GM12878 (cell line): ENCODE data around the gene RNF32. TPM values are rescaled to one million over a fixed set of nuclear protein-coding genes. Genes with fewer than 3 reads are reported as not detected.

ENCODE experiments used
- ATAC-seq: fragments of 200-7000 bp; cut with Tn5 transposase; 3 replicates; pipeline ENCODE4 v1.9.1; 2020; ENCODE audit warnings: mild to moderate bottlenecking, moderate library complexity
- BruUV-seq: library from RNA; stranded (reverse); fragments of 400-500 nt; replicated peaks from 2 replicates; lab custom pipeline; 2021; lab: Mats Ljungman, UMichigan
- CTCF ChIA-PET: fragments of 300-600 bp; sonication (Branson Sonifier 250); formaldehyde crosslinking; extraction: SDS; loops from one replicate; lab custom pipeline; 2021; ENCODE audit warnings: inconsistent platforms; lab: Yijun Ruan, JAX
- POLR2A ChIA-PET: fragments of 350-600 bp; formaldehyde crosslinking; extraction: SDS; loops from one replicate; lab custom pipeline; 2021; ENCODE audit warnings: inconsistent platforms; lab: Charles Lee
- RAD21 ChIA-PET: fragments of 300-600 bp; sonication (Branson Sonifier 250); formaldehyde crosslinking; loops from one replicate; lab custom pipeline; 2023; ENCODE audit warnings: antibody characterized with exemption; ENCODE audit not compliant: unreplicated experiment; lab: Charles Lee
- SMC1A ChIA-PET: fragments of 300-600 bp; sonication (Branson Sonifier 250); formaldehyde crosslinking; loops from one replicate; lab custom pipeline; 2023; ENCODE audit not compliant: unreplicated experiment, uncharacterized antibody; lab: Charles Lee
- DNase-seq: peaks from one replicate; pipeline ENCODE4 v3.0.0-alpha.2; 2011; ENCODE audit warnings: low read depth, low spot score
- FAIRE-seq: peaks from 3 replicates; lab custom pipeline; 2011; peaks lifted over from hg19 to GRCh38; lab: Jason Lieb, UNC
- H2AFZ ChIP-seq: 2 replicates; pipeline ENCODE4 v1.6.0; 2011; ENCODE audit warnings: low read depth, low read length, control low read depth; ENCODE audit not compliant: control insufficient read depth
- H3K27ac ChIP-seq: 2 replicates; pipeline ENCODE4 v1.5.1; 2011; ENCODE audit warnings: control low read depth; ENCODE audit not compliant: control insufficient read depth, insufficient read depth
- H3K27me3 ChIP-seq, 2 experiments: replicated peaks in 1 of 2; 2 replicates each; pipeline versions ENCODE4 v1.6.0 to v1.6.1; 2011; ENCODE audit warnings: low read length in 1 of 2; ENCODE audit not compliant: control insufficient read depth in 2 of 2, insufficient read depth in 2 of 2
- H3K36me3 ChIP-seq, 2 experiments: 2 replicates each; pipeline ENCODE4 v1.5.1; 2011; ENCODE audit warnings: low read length in 1 of 2; ENCODE audit not compliant: control insufficient read depth in 2 of 2, insufficient read depth in 2 of 2
- H3K4me1 ChIP-seq: 2 replicates; pipeline ENCODE4 v1.6.1; 2011; ENCODE audit warnings: mild to moderate bottlenecking, low read length, moderate library complexity, mixed read lengths; ENCODE audit not compliant: control insufficient read depth, insufficient read depth
- H3K4me2 ChIP-seq: 2 replicates; pipeline ENCODE4 v1.6.0; 2011; ENCODE audit warnings: control low read depth; ENCODE audit not compliant: control insufficient read depth, insufficient read depth
- H3K4me3 ChIP-seq: fragments of 200-600 bp; sonication (generic); 2 replicates; pipeline ENCODE4 v1.5.1; 2016
- H3K79me2 ChIP-seq: 2 replicates; pipeline ENCODE4 v1.6.0; 2011; ENCODE audit warnings: low read length; ENCODE audit not compliant: control insufficient read depth, insufficient read depth
- H3K9ac ChIP-seq: 2 replicates; pipeline ENCODE4 v1.8.0; 2011; ENCODE audit warnings: low read length, control low read depth, mixed read lengths; ENCODE audit not compliant: control insufficient read depth, insufficient read depth
- H3K9me3 ChIP-seq: replicated peaks from 3 replicates; pipeline ENCODE4 v1.5.1; 2011; ENCODE audit warnings: mild to moderate bottlenecking, low read length; ENCODE audit not compliant: control insufficient read depth, insufficient read depth
- H4K20me1 ChIP-seq: 2 replicates; pipeline ENCODE4 v1.6.0; 2011; ENCODE audit not compliant: control insufficient read depth, insufficient read depth
- CBX3 ChIP-seq: fragments of 200-600 bp; sonication (generic); IDR thresholded peaks from 2 replicates; pipeline ENCODE4 v1.6.1; 2016; ENCODE audit warnings: low read depth, borderline replicate concordance
- CEBPB ChIP-seq, 2 experiments: fragments of 150-350 bp in 1 of 2; IDR thresholded peaks; 2 replicates each; pipeline ENCODE4 v1.6.1; 2012 to 2014; ENCODE audit warnings: low read depth in 2 of 2, low read length in 2 of 2, borderline replicate concordance in 1 of 2, inconsistent platforms in 1 of 2
- IRF4 ChIP-seq: IDR thresholded peaks from 2 replicates; pipeline ENCODE4 v1.6.1; 2011; ENCODE audit warnings: low read depth, low read length
- KDM1A ChIP-seq: fragments of 200-600 bp; sonication (generic); IDR thresholded peaks from 2 replicates; pipeline ENCODE4 v1.6.1; 2016; ENCODE audit warnings: borderline replicate concordance
- NFYA ChIP-seq: IDR thresholded peaks from 2 replicates; pipeline ENCODE4 v1.6.1; 2011; ENCODE audit warnings: low read depth, mild to moderate bottlenecking, low read length, improper control_type of control experiment, borderline replicate concordance
- NR2C2 ChIP-seq: IDR thresholded peaks from 2 replicates; pipeline ENCODE4 v1.6.1; 2011; ENCODE audit warnings: borderline replicate concordance, low read depth; ENCODE audit not compliant: control insufficient read depth, insufficient read length
- POLR2AphosphoS5 ChIP-seq: IDR thresholded peaks from 2 replicates; pipeline ENCODE4 v1.6.1; 2011; ENCODE audit warnings: mild to moderate bottlenecking, low read length, inconsistent platforms
- RELB ChIP-seq: fragments of 450-650 bp; IDR thresholded peaks from 2 replicates; pipeline ENCODE4 v1.6.1; 2017; ENCODE audit warnings: low read depth, mild to moderate bottlenecking, moderate library complexity
- RUNX3 ChIP-seq: IDR thresholded peaks from 2 replicates; pipeline ENCODE4 v1.6.1; 2012; ENCODE audit warnings: low read length, inconsistent platforms
- SIX5 ChIP-seq: IDR thresholded peaks from 2 replicates; pipeline ENCODE4 v1.6.1; 2011; ENCODE audit warnings: mild to moderate bottlenecking, low read depth, low read length, moderate library complexity; ENCODE audit not compliant: severe bottlenecking
- SMAD5 ChIP-seq: IDR thresholded peaks from 2 replicates; pipeline ENCODE4 v1.6.1; 2016; ENCODE audit warnings: antibody characterized with exemption, low read depth
- SMC3 ChIP-seq: IDR thresholded peaks from 2 replicates; pipeline ENCODE4 v1.6.1; 2011; ENCODE audit warnings: low read length, improper control_type of control experiment, borderline replicate concordance
- TAF1 ChIP-seq: IDR thresholded peaks from 2 replicates; pipeline ENCODE4 v1.6.1; 2011; ENCODE audit warnings: mild to moderate bottlenecking, low read depth, low read length, borderline replicate concordance
- WGBS: methylation state at CpG from one replicate; pipeline ENCODE4 v1.1.6; 2016; ENCODE audit warnings: low lambda C conversion rate; ENCODE audit not compliant: insufficient replicate concordance, insufficient coverage; ENCODE audit errors: missing lambda C conversion rate; 5-methylcytosine and 5-hydroxymethylcytosine counted together
- in situ Hi-C: fragments of 300-500 bp; cut with MboI; formaldehyde crosslinking; loops from 9 replicates; pipeline ENCODE4 v1.14.3; 2018; ENCODE audit warnings: mixed read lengths
- intact Hi-C: fragments of 100-400 bp; cut with micrococcal nuclease; formaldehyde crosslinking; loops from one replicate; pipeline ENCODE4 v1.14.2; 2022; ENCODE audit not compliant: unreplicated experiment
- polyA plus RNA-seq, 11 experiments: library from polyadenylated mRNA; depleted of rRNA in 4 of 11; unstranded in 6 of 11; stranded (reverse) in 5 of 11; fragments of >200 nt; fragmentation: Nextera tagmentation in 4 of 11; fragmentation: Illumina TruSeq in 1 of 11; extraction: Ambion mirVana in 4 of 11; extraction: Trizol in 1 of 11; gene quantifications; 1 replicate in 1 of 11; 2 replicates in 10 of 11; pipeline versions ENCODE4 v1.2.1 to v1.2.3, GENCODE V29; 2011 to 2016; ENCODE audit warnings: inconsistent platforms in 2 of 11, missing spikeins in 2 of 11, low read depth in 1 of 11
- total RNA-seq, 4 experiments: library from RNA; depleted of rRNA in 3 of 4; stranded (reverse); fragments of >200 nt in 3 of 4; fragmentation: Illumina TruSeq in 1 of 4; extraction: Trizol in 1 of 4; gene quantifications; 2 replicates each; pipeline versions ENCODE4 v1.2.1 to v1.2.3, GENCODE V29; 2013 to 2021
- TF ChIP-seq, protein P1 (sequence below): IDR thresholded peaks from 2 replicates; pipeline ENCODE4 v1.6.1; 2012; ENCODE audit warnings: improper control_type of control experiment, low read depth, low read length; ENCODE audit not compliant: insufficient replicate concordance
- TF ChIP-seq, protein P2 (sequence below): IDR thresholded peaks from 2 replicates; pipeline ENCODE4 v1.6.1; 2012; ENCODE audit warnings: low read depth, low read length, improper control_type of control experiment

The RNF32 gene
- total and polyA plus RNA-seq, 10 of the 15 experiments (the other 5 are each of a cell fraction or from before 2014, with no cell fraction given), result 2.5 to 7.2 (median 3.7) TPM

GRCh38 chr7:156608173-156608478 lies 32.4 kb upstream of the RNF32 start:
- Histone ChIP-seq H3K27ac (no peak overlapping the region), H3K79me2 (no peaks in the 10 kb centered on the region), H3K9ac (no peak overlapping the region), H3K27me3 (no peaks in the 10 kb centered on the region; a peak in 1 of 4 replicates), H3K4me1 (peaks cover 3% of the 10 kb centered on the region), H3K4me2 (no peak overlapping the region), H3K36me3 (no peaks in the 10 kb centered on the region), H3K4me3 (peak overlapping the region; percentile 15; the same call in 1 of the 2 replicates), H4K20me1 (no peaks in the 10 kb centered on the region), H3K9me3 (no peaks in the 10 kb centered on the region), H2AFZ (no peak overlapping the region)
- FAIRE-seq (no peak), DNase-seq (no peak), ATAC-seq (no peak)
- ChIA-PET RAD21 (no interaction called here), CTCF (no interaction called here), POLR2A (no interaction called here), SMC1A (no interaction called here)
- intact Hi-C loops, result no loop called here
- BruUV-seq, result no TSS peak
- WGBS, result 32% methylated on average over 9 of the region's 17 CpGs
- in situ Hi-C loops, result no loop called here
- no peak for TF ChIP-seq RUNX3
- TF ChIP-seq CEBPB (IDR thresholded peaks at IDR 0.05; ENCODE audit: borderline replicate concordance in 1 of 2, low read depth in 2 of 2, low read length in 2 of 2), result no peak
- TF ChIP-seq POLR2AphosphoS5, result no peak
- no peak for TF ChIP-seq IRF4
- no peak for TF ChIP-seq KDM1A
- no peak for TF ChIP-seq NR2C2
- no peak for TF ChIP-seq CBX3
- TF ChIP-seq, protein P1, sequence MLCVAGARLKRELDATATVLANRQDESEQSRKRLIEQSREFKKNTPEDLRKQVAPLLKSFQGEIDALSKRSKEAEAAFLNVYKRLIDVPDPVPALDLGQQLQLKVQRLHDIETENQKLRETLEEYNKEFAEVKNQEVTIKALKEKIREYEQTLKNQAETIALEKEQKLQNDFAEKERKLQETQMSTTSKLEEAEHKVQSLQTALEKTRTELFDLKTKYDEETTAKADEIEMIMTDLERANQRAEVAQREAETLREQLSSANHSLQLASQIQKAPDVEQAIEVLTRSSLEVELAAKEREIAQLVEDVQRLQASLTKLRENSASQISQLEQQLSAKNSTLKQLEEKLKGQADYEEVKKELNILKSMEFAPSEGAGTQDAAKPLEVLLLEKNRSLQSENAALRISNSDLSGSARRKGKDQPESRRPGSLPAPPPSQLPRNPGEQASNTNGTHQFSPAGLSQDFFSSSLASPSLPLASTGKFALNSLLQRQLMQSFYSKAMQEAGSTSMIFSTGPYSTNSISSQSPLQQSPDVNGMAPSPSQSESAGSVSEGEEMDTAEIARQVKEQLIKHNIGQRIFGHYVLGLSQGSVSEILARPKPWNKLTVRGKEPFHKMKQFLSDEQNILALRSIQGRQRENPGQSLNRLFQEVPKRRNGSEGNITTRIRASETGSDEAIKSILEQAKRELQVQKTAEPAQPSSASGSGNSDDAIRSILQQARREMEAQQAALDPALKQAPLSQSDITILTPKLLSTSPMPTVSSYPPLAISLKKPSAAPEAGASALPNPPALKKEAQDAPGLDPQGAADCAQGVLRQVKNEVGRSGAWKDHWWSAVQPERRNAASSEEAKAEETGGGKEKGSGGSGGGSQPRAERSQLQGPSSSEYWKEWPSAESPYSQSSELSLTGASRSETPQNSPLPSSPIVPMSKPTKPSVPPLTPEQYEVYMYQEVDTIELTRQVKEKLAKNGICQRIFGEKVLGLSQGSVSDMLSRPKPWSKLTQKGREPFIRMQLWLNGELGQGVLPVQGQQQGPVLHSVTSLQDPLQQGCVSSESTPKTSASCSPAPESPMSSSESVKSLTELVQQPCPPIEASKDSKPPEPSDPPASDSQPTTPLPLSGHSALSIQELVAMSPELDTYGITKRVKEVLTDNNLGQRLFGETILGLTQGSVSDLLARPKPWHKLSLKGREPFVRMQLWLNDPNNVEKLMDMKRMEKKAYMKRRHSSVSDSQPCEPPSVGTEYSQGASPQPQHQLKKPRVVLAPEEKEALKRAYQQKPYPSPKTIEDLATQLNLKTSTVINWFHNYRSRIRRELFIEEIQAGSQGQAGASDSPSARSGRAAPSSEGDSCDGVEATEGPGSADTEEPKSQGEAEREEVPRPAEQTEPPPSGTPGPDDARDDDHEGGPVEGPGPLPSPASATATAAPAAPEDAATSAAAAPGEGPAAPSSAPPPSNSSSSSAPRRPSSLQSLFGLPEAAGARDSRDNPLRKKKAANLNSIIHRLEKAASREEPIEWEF, result no peak
- no peak for TF ChIP-seq TAF1
- TF ChIP-seq SIX5, result no peak
- no peak for TF ChIP-seq SMC3
- TF ChIP-seq, protein P2, sequence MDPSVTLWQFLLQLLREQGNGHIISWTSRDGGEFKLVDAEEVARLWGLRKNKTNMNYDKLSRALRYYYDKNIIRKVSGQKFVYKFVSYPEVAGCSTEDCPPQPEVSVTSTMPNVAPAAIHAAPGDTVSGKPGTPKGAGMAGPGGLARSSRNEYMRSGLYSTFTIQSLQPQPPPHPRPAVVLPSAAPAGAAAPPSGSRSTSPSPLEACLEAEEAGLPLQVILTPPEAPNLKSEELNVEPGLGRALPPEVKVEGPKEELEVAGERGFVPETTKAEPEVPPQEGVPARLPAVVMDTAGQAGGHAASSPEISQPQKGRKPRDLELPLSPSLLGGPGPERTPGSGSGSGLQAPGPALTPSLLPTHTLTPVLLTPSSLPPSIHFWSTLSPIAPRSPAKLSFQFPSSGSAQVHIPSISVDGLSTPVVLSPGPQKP, result no peak
- no peak for TF ChIP-seq NFYA
- no peak for TF ChIP-seq SMAD5
- TF ChIP-seq RELB, result no peak
